ENCODE results near the gene COL15A1.
"Not testable (repeated sequence)": the region's sequence is repeated elsewhere in the genome, so short reads cannot be mapped to it uniquely, and the experiment has no call there.

GRCh38 chr9:99010393-99010792 is 66.7 kb downstream of the COL15A1 start:
- TF ChIP-seq CTCF (IDR thresholded peaks at IDR 0.05); ZFX (IDR thresholded peaks at IDR 0.05; ENCODE audit: borderline replicate concordance): not testable (repeated sequence)
